ENCODE measurements around the gene GAS7. TPM values are rescaled to one million over a fixed set of nuclear protein-coding genes. Genes with fewer than 3 reads are reported as not detected.

The GAS7 gene
- total and polyA plus RNA-seq, 9 donors = 7.1 to 48.0 (median 24.2) TPM

DNA sequence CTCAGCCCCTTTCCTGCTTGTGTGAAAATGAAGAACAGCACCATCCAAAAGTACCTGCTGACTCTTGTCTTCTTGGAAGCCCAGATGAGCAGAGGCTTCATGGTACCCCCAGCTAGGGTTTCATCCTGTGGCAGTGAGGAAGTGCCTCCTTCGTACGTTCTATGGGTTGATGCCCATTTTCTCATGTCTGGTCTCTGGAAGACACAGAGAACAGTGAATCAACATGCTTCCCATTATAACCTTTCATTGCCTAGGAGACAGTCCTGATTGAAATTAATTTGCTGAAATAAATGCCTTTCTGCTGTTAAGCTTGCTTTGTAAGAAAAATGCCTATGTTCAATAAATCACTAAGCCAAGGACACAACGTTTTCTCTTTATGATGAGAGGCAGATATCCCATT lies 329.9 kb downstream of the GAS7 start:
- Histone ChIP-seq H3K27ac (no peak overlapping the region), H3K27me3 (no peaks in the 10 kb centered on the region), H3K9me3 (no peaks in the 10 kb centered on the region), H3K36me3 (no peaks in the 10 kb centered on the region), H3K4me1 (ENCODE audit: insufficient read depth) (no peaks in the 10 kb centered on the region), H3K4me3 (no peak overlapping the region)
- no peak for TF ChIP-seq POLR2A (IDR thresholded peaks at IDR 0.05)
- TF ChIP-seq, protein P1, sequence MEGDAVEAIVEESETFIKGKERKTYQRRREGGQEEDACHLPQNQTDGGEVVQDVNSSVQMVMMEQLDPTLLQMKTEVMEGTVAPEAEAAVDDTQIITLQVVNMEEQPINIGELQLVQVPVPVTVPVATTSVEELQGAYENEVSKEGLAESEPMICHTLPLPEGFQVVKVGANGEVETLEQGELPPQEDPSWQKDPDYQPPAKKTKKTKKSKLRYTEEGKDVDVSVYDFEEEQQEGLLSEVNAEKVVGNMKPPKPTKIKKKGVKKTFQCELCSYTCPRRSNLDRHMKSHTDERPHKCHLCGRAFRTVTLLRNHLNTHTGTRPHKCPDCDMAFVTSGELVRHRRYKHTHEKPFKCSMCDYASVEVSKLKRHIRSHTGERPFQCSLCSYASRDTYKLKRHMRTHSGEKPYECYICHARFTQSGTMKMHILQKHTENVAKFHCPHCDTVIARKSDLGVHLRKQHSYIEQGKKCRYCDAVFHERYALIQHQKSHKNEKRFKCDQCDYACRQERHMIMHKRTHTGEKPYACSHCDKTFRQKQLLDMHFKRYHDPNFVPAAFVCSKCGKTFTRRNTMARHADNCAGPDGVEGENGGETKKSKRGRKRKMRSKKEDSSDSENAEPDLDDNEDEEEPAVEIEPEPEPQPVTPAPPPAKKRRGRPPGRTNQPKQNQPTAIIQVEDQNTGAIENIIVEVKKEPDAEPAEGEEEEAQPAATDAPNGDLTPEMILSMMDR (IDR thresholded peaks at IDR 0.05) = no peak
- TF ChIP-seq EP300 (IDR thresholded peaks at IDR 0.05) = no peak
- no peak for DNase-seq
- WGBS, 3 donors = 58 to 60% (median 59%) methylated on average over 3 of the region's 3 CpGs
- intact Hi-C loops (cut with DNase I) = no loop called here

DNA sequence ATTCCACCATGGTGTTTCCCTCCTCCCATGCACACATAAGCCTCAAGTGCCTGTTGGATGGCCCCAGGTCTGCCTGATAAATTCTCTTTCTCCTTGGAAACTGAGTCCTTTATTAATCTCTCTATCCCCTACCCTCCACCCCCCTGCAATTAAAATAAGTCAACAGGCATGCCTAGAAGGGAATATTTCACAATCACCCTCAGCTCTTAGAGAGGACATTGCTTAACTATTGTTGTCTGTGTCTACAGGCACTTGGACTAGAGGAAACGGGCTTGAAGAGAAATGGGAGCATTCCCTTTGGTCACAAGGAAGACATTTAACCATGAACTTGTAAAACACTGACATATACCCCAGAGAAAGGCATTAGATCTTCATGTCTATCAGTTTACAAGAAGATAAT lies 332.8 kb downstream of the GAS7 start:
- WGBS, 3 donors = 57 to 73% (median 58%) methylated on average over 1 of the region's 1 CpG
- no peak for DNase-seq
- no peak overlapping the region for H3K27ac ChIP-seq
- intact Hi-C loops (cut with DNase I) = no loop called here
- H3K27me3 ChIP-seq = no peaks in the 10 kb centered on the region
- no peaks in the 10 kb centered on the region for H3K36me3 ChIP-seq
- no peak overlapping the region for H3K4me3 ChIP-seq
- TF ChIP-seq, protein P1 (IDR thresholded peaks at IDR 0.05) = no peak
- no peak for TF ChIP-seq EP300 (IDR thresholded peaks at IDR 0.05)
- no peak for TF ChIP-seq POLR2A (IDR thresholded peaks at IDR 0.05)
- no peaks in the 10 kb centered on the region for H3K9me3 ChIP-seq
- no peaks in the 10 kb centered on the region for H3K4me1 ChIP-seq (ENCODE audit: insufficient read depth)

DNA sequence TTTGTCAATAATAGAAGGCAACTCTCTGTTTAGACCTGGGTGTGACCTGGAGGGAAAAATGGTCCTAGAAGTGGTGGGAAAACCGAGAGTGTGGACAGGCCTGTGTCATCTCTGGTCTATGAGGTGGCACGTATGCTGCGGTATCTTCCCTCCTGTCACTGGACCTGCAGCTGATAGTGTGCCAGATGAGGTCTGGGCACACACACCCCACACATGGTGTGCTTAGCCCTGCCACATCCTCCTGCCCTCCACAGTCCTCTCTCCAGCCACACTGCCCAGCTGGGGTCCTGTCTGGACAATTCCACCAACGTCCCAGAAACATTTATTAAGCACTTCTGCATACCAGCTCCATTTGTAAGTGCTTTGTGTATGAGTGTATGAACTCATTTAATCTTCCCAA lies 335.5 kb downstream of the GAS7 start:
- no peak for DNase-seq
- TF ChIP-seq EP300 (IDR thresholded peaks at IDR 0.05) (no peak), POLR2A (IDR thresholded peaks at IDR 0.05) (no peak)
- TF ChIP-seq, protein P1 (IDR thresholded peaks at IDR 0.05) = no peak
- no peaks in the 10 kb centered on the region for H3K27me3 ChIP-seq
- intact Hi-C loops (cut with DNase I) = no loop called here
- H3K4me3 ChIP-seq = no peak overlapping the region
- 72 to 76% (median 76%) methylated on average over 4 of the region's 4 CpGs for WGBS, 3 donors
- H3K9me3 ChIP-seq = no peaks in the 10 kb centered on the region
- no peaks in the 10 kb centered on the region for H3K36me3 ChIP-seq
- no peak overlapping the region for H3K27ac ChIP-seq
- no peaks in the 10 kb centered on the region for H3K4me1 ChIP-seq (ENCODE audit: insufficient read depth)

DNA sequence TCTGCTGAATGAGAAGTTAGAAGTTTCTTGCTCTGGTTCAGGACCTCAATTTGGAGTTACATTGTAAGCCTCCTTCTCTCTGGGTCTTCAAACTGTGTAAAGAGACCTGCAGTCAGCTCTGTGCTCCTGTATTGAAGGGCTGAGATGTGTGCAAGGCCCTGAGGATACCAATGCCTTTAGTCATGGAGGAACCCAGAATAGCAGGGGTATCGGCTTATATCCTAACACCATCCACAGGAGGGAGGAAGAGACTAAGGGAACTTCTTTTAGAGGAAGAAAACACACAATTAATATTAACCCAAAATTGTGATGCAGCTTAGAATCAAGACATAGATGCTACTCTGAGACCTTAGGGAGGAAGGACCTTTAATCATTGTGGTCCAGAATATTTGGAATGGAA lies 336.2 kb downstream of the GAS7 start:
- no peak overlapping the region for H3K27ac ChIP-seq
- 76 to 83% (median 77%) methylated on average over 1 of the region's 1 CpG for WGBS, 3 donors
- H3K36me3 ChIP-seq = no peaks in the 10 kb centered on the region
- TF ChIP-seq, protein P1 (IDR thresholded peaks at IDR 0.05) = no peak
- no peak for TF ChIP-seq POLR2A (IDR thresholded peaks at IDR 0.05)
- TF ChIP-seq EP300 (IDR thresholded peaks at IDR 0.05) = no peak
- intact Hi-C loops (cut with DNase I) = no loop called here
- no peak overlapping the region for H3K4me3 ChIP-seq
- H3K4me1 ChIP-seq (ENCODE audit: insufficient read depth) = no peaks in the 10 kb centered on the region
- no peak for DNase-seq
- no peaks in the 10 kb centered on the region for H3K9me3 ChIP-seq
- no peaks in the 10 kb centered on the region for H3K27me3 ChIP-seq

DNA sequence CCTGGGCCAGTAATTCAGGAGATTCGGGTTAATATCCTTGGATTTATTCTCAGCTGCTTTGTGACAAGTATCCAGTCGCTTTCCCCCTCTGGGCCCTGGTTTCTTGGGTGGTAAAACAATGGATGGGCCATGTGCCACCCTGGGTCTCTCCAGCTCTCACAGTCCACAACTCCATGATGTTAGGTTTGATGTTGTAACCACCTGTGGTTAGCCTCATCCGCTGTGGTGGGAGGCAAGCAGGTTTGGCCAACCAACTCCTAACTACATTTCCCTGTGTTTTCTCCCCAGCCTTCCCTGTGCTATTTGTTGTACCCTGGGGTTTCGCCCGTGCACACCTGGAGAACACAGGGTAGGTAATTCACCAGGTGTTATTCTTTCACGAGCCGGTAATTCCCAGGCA lies 337.6 kb downstream of the GAS7 start:
- intact Hi-C loops (cut with DNase I) = no loop called here
- 91 to 94% (median 93%) methylated on average over 7 of the region's 7 CpGs for WGBS, 3 donors
- H3K9me3 ChIP-seq = no peaks in the 10 kb centered on the region

More for the DNA sequence above, 337.6 kb downstream of the GAS7 start:
- Histone ChIP-seq H3K27me3 (no peaks in the 10 kb centered on the region), H3K4me3 (no peak overlapping the region), H3K36me3 (no peaks in the 10 kb centered on the region), H3K27ac (no peak overlapping the region), H3K4me1 (ENCODE audit: insufficient read depth) (no peaks in the 10 kb centered on the region)
- DNase-seq = no peak
- TF ChIP-seq, protein P1 (IDR thresholded peaks at IDR 0.05) = no peak
- no peak for TF ChIP-seq POLR2A (IDR thresholded peaks at IDR 0.05)
- no peak for TF ChIP-seq EP300 (IDR thresholded peaks at IDR 0.05)
